Amygdala (tissue), 56 donors: ENCODE results near the gene NAE1.
"Not testable (repeated sequence)": the region's sequence is repeated elsewhere in the genome, so short reads cannot be mapped to it uniquely, and the experiment has no call there.

ENCODE experiments used
- DNase-seq, 56 donors: peaks; one replicate each; lab custom pipeline; 2025; lab: John Stamatoyannopoulos, UW

Gene NAE1

DNA sequence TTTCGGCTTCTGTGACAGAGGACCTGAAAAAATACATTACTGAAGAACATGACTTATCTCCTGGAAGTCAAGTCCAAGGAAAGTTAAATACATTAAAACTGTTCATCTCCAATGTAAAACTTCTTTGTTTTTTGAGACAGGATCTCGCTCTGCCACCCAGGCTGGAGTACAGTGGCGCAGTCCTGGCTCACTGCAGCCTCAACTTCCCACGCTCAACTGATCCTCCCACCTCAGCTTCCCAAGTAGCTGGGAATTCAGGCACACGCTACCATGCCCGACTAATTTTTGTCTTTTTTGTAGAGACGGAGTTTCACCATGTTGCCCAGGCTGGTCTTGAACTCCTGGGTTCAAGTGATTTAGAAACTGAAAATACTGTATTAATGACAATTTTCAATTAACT lies 19.7 kb downstream of the NAE1 start:
- DNase-seq = no peak

DNA sequence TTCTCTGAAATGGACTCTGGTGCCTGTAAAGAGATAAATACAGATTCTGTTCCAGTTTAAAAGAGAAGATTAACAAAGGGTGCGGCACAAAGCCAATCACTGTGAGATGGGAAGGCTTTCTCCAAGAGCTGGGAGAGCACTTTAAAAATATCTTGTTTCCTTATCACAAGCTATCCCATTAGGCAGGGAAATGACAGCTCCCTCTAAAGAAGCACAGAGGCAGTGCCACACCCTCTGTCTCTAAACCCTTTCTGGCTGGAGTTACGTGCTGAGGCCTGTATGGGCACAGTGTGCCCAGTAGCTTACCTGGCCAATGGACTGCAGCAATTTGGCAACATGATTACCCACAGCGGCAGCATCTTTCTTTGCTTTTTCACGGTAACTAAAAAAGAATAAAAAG lies 20.4 kb downstream of the NAE1 start:
- DNase-seq = no peak

- no peak for DNase-seq
Measured at GRCh38 chr16:66809765-66810164, 21.0 kb downstream of the NAE1 start.

DNA sequence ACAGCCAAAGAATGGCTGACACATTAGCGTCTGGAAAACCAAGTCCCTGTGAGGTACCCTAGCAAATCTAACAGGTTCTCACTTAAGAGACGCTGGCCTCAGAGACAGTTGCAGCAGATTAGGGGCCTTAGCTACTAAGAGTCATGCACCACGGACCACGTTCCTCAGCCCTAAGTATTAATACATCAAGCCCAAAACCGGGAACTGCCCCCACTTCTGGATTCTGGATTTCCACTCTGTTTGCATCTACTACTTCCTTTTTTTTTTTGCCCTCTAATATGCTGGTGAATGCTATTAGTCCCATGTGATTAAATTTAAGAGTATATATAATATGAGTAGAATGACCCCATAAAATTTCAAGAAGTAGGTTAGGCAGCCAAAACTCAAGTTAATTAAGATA lies 28.6 kb downstream of the NAE1 start:
- no peak for DNase-seq

DNA sequence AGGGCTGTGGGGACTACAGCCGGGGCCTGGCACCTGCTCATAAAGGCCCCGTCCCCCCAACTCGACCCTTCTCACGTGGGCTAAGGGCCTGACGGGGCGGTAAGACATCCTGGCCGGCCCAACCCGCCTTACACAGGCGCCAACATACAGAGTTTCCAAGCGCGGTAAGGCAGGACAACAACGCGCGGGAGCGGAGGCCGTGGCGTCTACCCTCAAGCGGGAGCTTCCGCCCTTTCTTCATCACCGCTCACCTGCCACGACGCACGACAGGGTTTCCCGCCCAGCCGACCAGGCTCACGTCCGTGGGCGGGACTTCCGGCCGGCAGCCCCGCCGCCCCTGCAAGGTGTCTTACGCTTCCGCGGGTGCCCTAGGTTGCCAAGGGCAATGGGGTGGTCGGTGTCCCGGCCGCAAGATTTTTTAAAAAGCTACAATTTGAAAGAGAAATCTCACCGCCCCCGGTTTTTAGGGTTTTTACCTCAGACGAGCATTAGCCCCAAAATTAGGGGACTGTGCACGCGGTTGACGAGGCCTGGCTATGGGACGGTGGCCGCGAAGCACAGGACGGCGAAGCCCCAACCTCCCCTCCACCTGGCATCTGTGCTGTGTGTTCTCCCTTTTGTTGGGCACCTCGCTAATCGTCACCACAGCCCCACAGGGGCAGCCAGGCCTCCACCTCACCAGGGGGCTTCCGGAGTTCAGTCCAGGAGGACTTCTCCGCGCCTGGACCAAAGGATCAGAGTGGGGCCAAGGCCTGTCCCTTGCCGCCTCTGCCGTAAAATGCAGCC lies 29.3 kb downstream of the NAE1 start, which contains the start of gene TERB1:
Gene TERB1 (minus strand): TSS at position 265 of the 786 bp plus-strand sequence. CDS start 4,786 bp downstream, outside the sequence.
- DNase-seq = no peak

- DNase-seq = no peak
Measured at GRCh38 chr16:66800856-66801255, 29.9 kb downstream of the NAE1 start.

DNA sequence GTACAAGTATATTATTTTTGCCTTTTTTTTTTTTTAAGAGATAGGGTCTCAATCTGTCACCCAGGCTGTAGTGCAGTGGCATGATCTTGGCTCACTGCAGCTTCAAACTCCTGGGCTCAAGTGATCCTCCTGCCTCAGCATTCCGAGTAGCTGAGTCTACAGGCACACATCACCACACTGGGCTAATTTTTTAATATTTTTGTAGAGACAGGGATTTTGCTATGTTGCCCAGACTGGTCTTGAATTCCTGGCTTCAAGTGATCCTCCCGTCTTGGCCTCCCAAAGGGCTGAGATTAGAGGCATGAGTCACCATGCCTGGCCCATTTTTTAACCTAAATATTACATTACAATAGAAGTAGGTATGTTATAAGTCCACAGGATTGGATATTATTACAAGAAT lies 32.6 kb downstream of the NAE1 start:
- DNase-seq = no peak

GRCh38 chr16:66793984-66794383 lies 36.8 kb downstream of the NAE1 start:
- DNase-seq = not testable (repeated sequence)

- DNase-seq = no peak
Measured at GRCh38 chr16:66790130-66790733, 40.5 kb downstream of the NAE1 start.

DNA sequence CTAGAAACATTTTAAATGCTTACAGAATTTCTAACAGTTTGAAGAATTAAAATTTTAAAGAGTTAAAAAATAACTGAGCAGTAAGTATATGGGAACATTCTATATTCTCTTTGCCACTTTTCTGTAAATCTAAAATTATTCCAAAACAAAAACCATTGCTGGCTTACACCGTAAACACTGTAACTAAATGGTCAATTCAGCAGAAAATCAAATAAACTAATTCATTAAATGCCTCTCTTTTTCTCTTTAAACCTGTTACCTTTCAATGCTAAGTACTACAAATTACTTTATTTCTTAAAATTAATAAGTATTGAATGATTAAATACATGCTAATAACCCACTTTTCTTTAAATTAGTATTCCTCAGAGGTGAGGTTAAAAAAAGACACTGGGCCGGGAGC lies 43.3 kb downstream of the NAE1 start:
- DNase-seq = no peak

GRCh38 chr16:66786551-66786950 lies 44.2 kb downstream of the NAE1 start:
- DNase-seq = no peak

GRCh38 chr16:66776457-66776856 lies 54.3 kb downstream of the NAE1 start:
- no peak for DNase-seq

DNA sequence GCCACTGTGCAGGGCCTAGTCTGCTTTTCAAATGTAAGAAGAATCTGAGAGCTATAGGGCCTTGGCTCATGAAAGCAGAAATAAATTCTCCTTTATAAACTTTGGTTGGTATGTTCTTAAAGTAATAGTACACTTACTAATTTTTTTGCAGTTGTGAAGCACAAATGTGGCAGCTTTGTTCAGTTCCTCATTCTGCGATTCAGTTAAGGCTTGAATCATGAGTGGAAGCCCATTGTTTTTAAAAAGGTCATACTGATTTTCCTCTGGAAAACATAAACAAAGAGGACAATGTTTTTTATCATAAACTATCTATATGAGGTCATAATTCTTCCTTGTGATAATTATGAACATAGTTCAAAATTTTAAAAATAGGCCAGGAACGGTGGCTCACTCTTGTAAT lies 55.8 kb downstream of the NAE1 start:
- no peak for DNase-seq

DNA sequence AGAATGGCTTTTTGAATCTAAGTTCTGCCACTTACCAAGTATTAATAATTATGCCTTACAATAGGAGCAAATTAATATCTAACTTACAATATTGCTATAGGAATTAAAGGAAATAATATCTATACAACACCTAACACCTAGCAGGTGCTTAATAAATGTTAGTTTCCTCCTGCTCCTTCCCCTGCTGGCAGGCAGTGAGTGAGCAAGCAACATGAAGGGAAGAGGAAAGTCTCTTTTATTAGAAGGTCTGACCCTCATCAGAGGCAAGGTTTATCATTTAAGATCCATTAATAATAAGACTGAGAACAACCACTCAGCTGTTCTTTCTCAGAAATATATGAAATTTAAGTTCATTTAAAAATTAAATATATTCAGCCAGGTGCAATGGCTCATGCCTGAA lies 72.7 kb downstream of the NAE1 start:
- DNase-seq = no peak

GRCh38 chr16:66754819-66755218 lies 76.0 kb downstream of the NAE1 start:
- DNase-seq = no peak

- no peak for DNase-seq
Measured at GRCh38 chr16:66754211-66754610, 76.6 kb downstream of the NAE1 start.

DNA sequence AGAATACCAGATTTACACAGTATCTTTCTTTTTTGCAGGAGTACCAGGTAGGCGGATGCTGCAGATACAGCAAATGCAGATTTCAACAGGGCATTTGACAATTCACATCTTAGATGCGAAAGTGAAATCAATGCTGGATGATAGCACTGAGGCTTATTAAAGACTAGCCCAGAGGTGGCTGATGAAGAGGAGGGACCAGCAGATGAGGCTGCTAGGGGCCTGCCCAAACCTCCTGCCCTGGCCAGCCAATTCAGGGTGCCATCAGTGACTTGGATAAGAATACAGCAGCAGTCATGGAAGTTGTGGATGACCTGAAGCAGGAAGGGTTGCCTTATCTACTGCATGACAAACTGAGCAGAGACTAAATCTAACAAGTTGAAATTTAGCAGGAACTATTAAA lies 77.8 kb downstream of the NAE1 start:
- no peak for DNase-seq
